BLaER1 treated with 17β-estradiol and CSF1 and Interleukin-3, amounts not matched to agents 10 nM and 100 nM (cell line): ENCODE data around the gene GPC6.

ENCODE experiments used
- H3K27ac ChIP-seq, 11 experiments: shearing (Covaris generic); formaldehyde crosslinking; 2 replicates each; pipeline ENCODE4 v1.8.1; 2022
- H3K27me3 ChIP-seq, 11 experiments: shearing (Covaris generic); formaldehyde crosslinking; 2 replicates each; pipeline ENCODE4 v1.8.1; 2022
- H3K36me3 ChIP-seq, 11 experiments: shearing (Covaris generic); formaldehyde crosslinking; 2 replicates each; pipeline ENCODE4 v1.8.1; 2022
- H3K4me1 ChIP-seq, 10 experiments: shearing (Covaris generic); formaldehyde crosslinking; 2 replicates each; pipeline ENCODE4 v1.8.1; 2022
- H3K4me2 ChIP-seq, 11 experiments: shearing (Covaris generic); formaldehyde crosslinking; 2 replicates each; pipeline ENCODE4 v1.8.1; 2022
- H3K4me3 ChIP-seq, 10 experiments: shearing (Covaris generic); formaldehyde crosslinking; 2 replicates each; pipeline ENCODE4 v1.8.1; 2022
- H3K9ac ChIP-seq, 11 experiments: shearing (Covaris generic); formaldehyde crosslinking; 2 replicates each; pipeline ENCODE4 v1.8.1; 2022
- H3K9me3 ChIP-seq, 11 experiments: shearing (Covaris generic); formaldehyde crosslinking; replicated peaks in 1 of 11; 2 replicates each; pipeline ENCODE4 v1.8.1; 2022
- H4K20me1 ChIP-seq, 11 experiments: shearing (Covaris generic); formaldehyde crosslinking; 2 replicates each; pipeline ENCODE4 v1.8.1; 2022
- Cebpa-rat ChIP-seq, 11 experiments: shearing (Covaris generic); IDR thresholded peaks; 2 replicates each; pipeline ENCODE4 v1.8.1; 2022

GPC6 gene

DNA sequence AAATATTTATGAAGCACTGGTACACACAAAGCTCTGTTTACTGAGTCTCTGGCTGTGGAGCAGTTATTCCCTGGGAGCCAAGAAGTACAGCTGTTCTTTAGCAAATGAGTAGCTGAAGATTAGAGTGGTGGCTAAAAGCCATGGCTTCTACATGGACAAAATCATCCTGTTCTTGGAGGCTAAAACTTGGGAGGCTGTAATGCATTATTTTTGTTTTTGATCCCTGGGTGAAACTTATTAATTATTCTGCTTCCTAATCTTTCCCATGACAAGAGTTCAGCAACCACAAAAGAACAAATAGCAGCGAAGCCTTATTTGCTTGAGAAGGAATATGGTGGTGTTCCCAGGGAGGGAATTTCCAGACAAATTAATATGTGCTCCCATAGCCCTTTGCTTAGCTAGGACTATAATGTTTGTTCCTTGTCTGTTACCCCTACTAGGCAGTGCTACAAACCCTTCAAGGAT lies 1143.4 kb downstream of the GPC6 start:
- no peak overlapping the region for H3K9ac ChIP-seq
- no peak overlapping the region for H3K4me2 ChIP-seq
- H3K9me3 ChIP-seq: no peaks in the 10 kb centered on the region
- no peaks in the 10 kb centered on the region for H3K27me3 ChIP-seq
- no peak for TF ChIP-seq Cebpa-rat (IDR thresholded peaks at IDR 0.05)
- H4K20me1 ChIP-seq: no peaks in the 10 kb centered on the region
- no peak overlapping the region for H3K4me3 ChIP-seq
- no peaks in the 10 kb centered on the region for H3K4me1 ChIP-seq
- no peak overlapping the region for H3K27ac ChIP-seq
- no peaks in the 10 kb centered on the region for H3K36me3 ChIP-seq

GRCh38 chr13:94371855-94372254 lies 1145.2 kb downstream of the GPC6 start:
- Histone ChIP-seq H3K9ac (no peak overlapping the region), H3K4me2 (no peak overlapping the region), H4K20me1 (no peaks in the 10 kb centered on the region), H3K27me3 (no peaks in the 10 kb centered on the region), H3K27ac (no peak overlapping the region), H3K36me3 (no peaks in the 10 kb centered on the region), H3K4me3 (no peak overlapping the region), H3K4me1 (no peaks in the 10 kb centered on the region), H3K9me3 (no peaks in the 10 kb centered on the region)
- TF ChIP-seq Cebpa-rat (IDR thresholded peaks at IDR 0.05): no peak

GRCh38 chr13:94382517-94382916 lies 1155.9 kb downstream of the GPC6 start:
- Histone ChIP-seq H3K9me3 (no peaks in the 10 kb centered on the region), H3K27ac (no peak overlapping the region), H3K27me3 (no peaks in the 10 kb centered on the region), H4K20me1 (no peaks in the 10 kb centered on the region), H3K36me3 (no peaks in the 10 kb centered on the region), H3K4me1 (no peaks in the 10 kb centered on the region), H3K4me3 (no peak overlapping the region), H3K9ac (no peak overlapping the region), H3K4me2 (no peak overlapping the region)
- TF ChIP-seq Cebpa-rat (IDR thresholded peaks at IDR 0.05): no peak

GRCh38 chr13:94382960-94383359 lies 1156.4 kb downstream of the GPC6 start:
- Histone ChIP-seq H3K36me3 (no peaks in the 10 kb centered on the region), H3K9me3 (no peaks in the 10 kb centered on the region), H3K27me3 (no peaks in the 10 kb centered on the region), H3K4me2 (no peak overlapping the region), H3K4me1 (no peaks in the 10 kb centered on the region), H4K20me1 (no peaks in the 10 kb centered on the region), H3K9ac (no peak overlapping the region), H3K4me3 (no peak overlapping the region), H3K27ac (no peak overlapping the region)
- TF ChIP-seq Cebpa-rat (IDR thresholded peaks at IDR 0.05): no peak

DNA sequence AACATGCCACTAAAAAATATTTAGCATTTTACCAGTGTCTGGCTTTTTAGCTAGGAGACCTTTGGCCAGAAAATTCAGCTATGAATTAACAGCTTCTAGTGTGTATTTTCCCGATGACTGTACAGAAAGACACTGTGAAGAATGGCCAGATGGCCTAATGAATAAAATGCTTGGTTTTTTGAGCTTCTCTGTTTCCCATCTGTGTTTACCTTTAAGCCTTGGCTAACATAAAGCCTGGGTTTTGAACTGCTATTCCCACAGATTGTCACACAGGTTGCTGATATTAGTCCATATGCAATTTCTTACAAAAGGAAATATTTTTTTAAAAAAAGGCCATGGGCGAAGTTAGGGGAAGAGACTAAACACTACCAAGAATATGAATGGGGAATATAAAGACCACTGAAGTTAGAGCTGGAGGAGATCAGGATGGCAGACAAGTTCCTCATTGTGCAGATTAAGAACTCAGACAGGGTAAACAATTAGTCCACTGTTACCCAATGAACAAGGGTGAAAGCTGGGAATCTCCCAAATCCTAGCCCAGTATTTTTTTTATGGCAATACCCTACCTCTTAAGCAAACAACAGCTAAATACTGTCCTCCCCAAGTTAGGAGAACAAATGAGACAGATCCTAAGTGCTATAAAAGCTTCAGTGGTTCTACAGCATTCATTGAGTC lies 1157.8 kb downstream of the GPC6 start:
- Histone ChIP-seq H3K36me3 (no peaks in the 10 kb centered on the region), H3K4me2 (no peak overlapping the region)
- no peak for TF ChIP-seq Cebpa-rat (IDR thresholded peaks at IDR 0.05)

DNA sequence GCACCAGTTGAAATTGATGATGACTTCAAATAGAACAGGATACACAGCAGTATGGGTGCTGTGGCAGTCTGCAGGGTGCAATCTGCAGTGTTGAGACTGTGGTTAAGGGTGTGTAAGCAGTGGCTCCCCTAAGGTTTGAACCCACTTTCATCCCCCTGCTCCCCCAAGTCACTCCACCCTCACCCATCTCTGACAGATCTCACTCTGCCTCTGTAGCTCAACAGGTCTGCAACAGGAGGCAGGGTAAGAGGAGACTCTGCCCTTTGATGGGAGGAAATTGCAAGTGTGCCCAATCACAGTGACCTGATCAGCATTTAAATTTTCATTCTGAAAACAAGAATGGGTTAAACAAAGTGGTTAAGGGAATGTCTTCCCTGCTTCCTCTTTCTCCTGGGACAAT lies 1160.4 kb downstream of the GPC6 start:
- no peak overlapping the region for H3K9ac ChIP-seq
- H3K4me2 ChIP-seq: no peak overlapping the region
- TF ChIP-seq Cebpa-rat (IDR thresholded peaks at IDR 0.05): no peak
- no peaks in the 10 kb centered on the region for H3K4me1 ChIP-seq
- no peaks in the 10 kb centered on the region for H3K36me3 ChIP-seq
- H3K4me3 ChIP-seq: no peak overlapping the region
- no peaks in the 10 kb centered on the region for H4K20me1 ChIP-seq
- H3K9me3 ChIP-seq: no peaks in the 10 kb centered on the region
- H3K27me3 ChIP-seq: no peaks in the 10 kb centered on the region
- no peak overlapping the region for H3K27ac ChIP-seq

More for the DNA sequence above, 1157.8 kb downstream of the GPC6 start:
- Histone ChIP-seq H3K4me3 (no peak overlapping the region), H4K20me1 (no peaks in the 10 kb centered on the region), H3K27me3 (no peaks in the 10 kb centered on the region), H3K9ac (no peak overlapping the region), H3K9me3 (no peaks in the 10 kb centered on the region), H3K27ac (no peak overlapping the region), H3K4me1 (no peaks in the 10 kb centered on the region)

DNA sequence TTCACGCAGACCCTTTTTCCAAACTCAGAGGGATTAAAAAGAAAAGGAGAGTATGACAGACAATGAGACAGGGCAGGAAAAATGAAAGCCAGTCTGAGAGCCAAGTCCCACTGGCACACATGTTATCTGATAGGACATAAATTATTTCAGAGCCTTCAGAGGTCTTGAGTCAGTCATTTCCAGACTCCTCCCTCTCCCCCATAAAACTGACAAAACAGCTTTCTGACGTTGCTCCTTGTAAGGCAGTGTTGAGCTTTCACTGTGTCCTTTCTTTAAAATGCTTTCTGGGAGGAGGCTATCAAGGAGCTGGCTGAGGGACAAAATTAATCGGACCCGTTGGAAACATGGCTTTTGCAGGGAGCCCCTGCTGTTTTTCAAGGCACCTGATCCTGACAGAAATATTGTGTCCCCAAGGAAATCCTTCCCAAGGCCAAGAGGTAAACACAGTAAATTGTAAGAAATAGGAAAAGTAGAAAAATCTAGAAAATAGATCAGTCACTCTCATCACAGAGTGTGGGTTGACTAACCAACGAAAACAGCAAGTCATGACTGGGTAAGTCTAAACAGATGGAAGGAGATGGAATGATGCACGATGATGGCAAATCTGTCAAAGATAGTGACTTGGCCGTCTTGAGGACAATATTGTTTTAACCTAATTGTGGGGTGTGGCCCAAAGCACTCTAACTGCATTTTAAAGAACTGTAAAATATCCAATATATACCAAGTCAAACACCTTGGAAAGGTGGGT lies 1163.2 kb downstream of the GPC6 start:
- Histone ChIP-seq H3K9ac (no peak overlapping the region), H3K4me2 (no peak overlapping the region), H3K9me3 (0 out of 22 replicates have a peak, but pooled peaks cover 0 to 7% (median 0%) of the 10 kb centered on the region in 11 experiments), H3K36me3 (no peaks in the 10 kb centered on the region), H3K27me3 (no peaks in the 10 kb centered on the region), H3K4me3 (no peak overlapping the region), H4K20me1 (no peaks in the 10 kb centered on the region), H3K27ac (no peak overlapping the region), H3K4me1 (peaks cover 0 to 4% (median under 1%) of the 10 kb centered on the region in 10 experiments; a peak in 8 of 20 replicates)
- no peak for TF ChIP-seq Cebpa-rat (IDR thresholded peaks at IDR 0.05)

DNA sequence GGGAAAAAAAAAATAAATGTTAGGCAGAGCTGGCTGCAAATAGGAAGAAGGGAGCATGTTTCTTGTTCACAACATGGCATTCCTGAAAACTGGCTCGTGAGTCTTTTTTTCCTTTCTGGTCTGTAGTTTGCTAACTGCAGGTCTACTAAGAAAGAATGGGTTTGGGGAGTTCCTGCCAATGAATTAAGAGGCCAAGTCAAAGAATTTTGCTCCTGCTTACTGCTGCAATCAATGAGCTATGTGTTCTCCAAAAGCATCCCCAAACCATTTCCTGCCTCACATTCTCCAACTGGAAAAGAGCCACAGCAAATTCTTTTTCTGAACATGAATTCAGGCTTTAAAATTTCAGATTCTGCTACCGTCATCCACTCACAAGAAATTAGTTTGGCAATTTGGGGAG lies 1164.3 kb downstream of the GPC6 start:
- Histone ChIP-seq H3K9me3 (0 out of 22 replicates have a peak, but pooled peaks cover 0 to 7% (median 0%) of the 10 kb centered on the region in 11 experiments), H4K20me1 (no peaks in the 10 kb centered on the region), H3K9ac (no peak overlapping the region), H3K4me1 (peaks cover 0 to 15% (median 10%) of the 10 kb centered on the region in 10 experiments; a peak in 16 of 20 replicates), H3K27me3 (no peaks in the 10 kb centered on the region), H3K4me2 (no peak overlapping the region), H3K4me3 (no peak overlapping the region), H3K27ac (no peak overlapping the region), H3K36me3 (no peaks in the 10 kb centered on the region)
- no peak for TF ChIP-seq Cebpa-rat (IDR thresholded peaks at IDR 0.05)

DNA sequence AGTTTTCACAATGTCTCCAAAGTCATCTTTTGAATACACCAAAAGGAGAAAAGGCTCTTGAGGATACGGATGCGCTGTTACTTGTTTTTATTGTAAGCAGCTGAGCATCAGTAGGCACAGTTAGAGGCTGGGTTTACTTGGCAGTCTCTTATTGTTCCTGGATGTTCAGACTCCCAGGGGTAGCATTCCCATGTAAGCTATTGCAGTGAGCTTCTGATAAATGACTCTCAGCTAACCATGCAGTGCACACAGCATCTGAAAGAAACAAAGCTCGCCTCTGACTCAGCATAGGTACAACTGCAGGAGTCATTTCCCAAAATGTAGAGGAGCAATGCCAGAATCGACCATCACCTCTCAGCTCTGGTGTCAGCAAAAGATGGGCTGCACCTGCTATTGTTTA lies 1168.1 kb downstream of the GPC6 start:
- H4K20me1 ChIP-seq: no peaks in the 10 kb centered on the region
- H3K27ac ChIP-seq: no peak overlapping the region
- no peak overlapping the region for H3K9ac ChIP-seq
- peaks cover 8 to 24% (median 13%) of the 10 kb centered on the region in 11 experiments; a peak in 20 of 22 replicates for H3K9me3 ChIP-seq
- H3K4me2 ChIP-seq: peak overlapping the region in 5 of 11 experiments; percentile 70 to 88 (median 80); a peak in 4 of 22 replicates
- H3K36me3 ChIP-seq: no peaks in the 10 kb centered on the region
- no peak for TF ChIP-seq Cebpa-rat (IDR thresholded peaks at IDR 0.05)
- no peak overlapping the region for H3K4me3 ChIP-seq
- no peaks in the 10 kb centered on the region for H3K27me3 ChIP-seq
- H3K4me1 ChIP-seq: peaks cover 0 to 28% (median 19%) of the 10 kb centered on the region in 10 experiments; a peak in 16 of 20 replicates
